PC-9 (cell line): Measurements from ENCODE around the gene FGF3.

Source experiments
- EZH2 ChIP-seq: fragments of 200-600 bp; sonication (generic); IDR thresholded peaks from 2 replicates; pipeline ENCODE4 v1.8.0; 2017; ENCODE audit warnings: antibody characterized with exemption, low read depth
- TF ChIP-seq, protein P1 (sequence below): fragments of 200-600 bp; sonication (generic); conservative IDR thresholded peaks from 2 replicates; pipeline ENCODE4 v1.6.1; 2017; ENCODE audit warnings: mixed run types, antibody characterized with exemption, mild to moderate bottlenecking, moderate library complexity

- TF ChIP-seq, protein P1, sequence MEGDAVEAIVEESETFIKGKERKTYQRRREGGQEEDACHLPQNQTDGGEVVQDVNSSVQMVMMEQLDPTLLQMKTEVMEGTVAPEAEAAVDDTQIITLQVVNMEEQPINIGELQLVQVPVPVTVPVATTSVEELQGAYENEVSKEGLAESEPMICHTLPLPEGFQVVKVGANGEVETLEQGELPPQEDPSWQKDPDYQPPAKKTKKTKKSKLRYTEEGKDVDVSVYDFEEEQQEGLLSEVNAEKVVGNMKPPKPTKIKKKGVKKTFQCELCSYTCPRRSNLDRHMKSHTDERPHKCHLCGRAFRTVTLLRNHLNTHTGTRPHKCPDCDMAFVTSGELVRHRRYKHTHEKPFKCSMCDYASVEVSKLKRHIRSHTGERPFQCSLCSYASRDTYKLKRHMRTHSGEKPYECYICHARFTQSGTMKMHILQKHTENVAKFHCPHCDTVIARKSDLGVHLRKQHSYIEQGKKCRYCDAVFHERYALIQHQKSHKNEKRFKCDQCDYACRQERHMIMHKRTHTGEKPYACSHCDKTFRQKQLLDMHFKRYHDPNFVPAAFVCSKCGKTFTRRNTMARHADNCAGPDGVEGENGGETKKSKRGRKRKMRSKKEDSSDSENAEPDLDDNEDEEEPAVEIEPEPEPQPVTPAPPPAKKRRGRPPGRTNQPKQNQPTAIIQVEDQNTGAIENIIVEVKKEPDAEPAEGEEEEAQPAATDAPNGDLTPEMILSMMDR: no peak
- TF ChIP-seq EZH2: no peak
Observed at GRCh38 chr11:69781241-69781640, 38.0 kb downstream of the FGF3 start.
